HCT116 (cell line): ENCODE results near the gene ZMYM4. TPM values are rescaled to one million over a fixed set of nuclear protein-coding genes. Genes with fewer than 3 reads are reported as not detected.

Source experiments
- ATAC-seq: fragments of 200-7000 bp; cut with Tn5 transposase; 2 replicates; pipeline ENCODE4 v1.9.1; 2020; ENCODE audit warnings: mild to moderate bottlenecking, moderate library complexity
- BruUV-seq: library from RNA; stranded (reverse); fragments of 400-500 nt; replicated peaks from 2 replicates; lab custom pipeline; 2021; lab: Mats Ljungman, UMichigan
- CTCF ChIA-PET: fragments of 300-600 bp; sonication (Branson Sonifier 250); formaldehyde crosslinking; loops from one replicate; lab custom pipeline; 2021; ENCODE audit warnings: antibody characterized with exemption; lab: Charles Lee
- POLR2A ChIA-PET: fragments of 300-600, 350-600 bp; sonication (Branson Sonifier 250); formaldehyde crosslinking; loops from one replicate; lab custom pipeline; 2021; ENCODE audit warnings: antibody characterized with exemption; lab: Charles Lee
- RAD21 ChIA-PET, 2 experiments: fragments of 300-600 bp; sonication (Branson Sonifier 250); formaldehyde crosslinking; loops; one replicate each; lab custom pipeline; 2023; ENCODE audit warnings: low total read pairs in 2 of 2; ENCODE audit not compliant: uncharacterized antibody in 2 of 2, unreplicated experiment in 2 of 2, low non-redundant PET in 1 of 2; lab: Charles Lee
- DNase-seq: peaks from one replicate; pipeline ENCODE4 v3.0.0-alpha.2; 2010; ENCODE audit warnings: low read depth, low spot score
- H2AFZ ChIP-seq: fragments of 200-600 bp; shearing (Covaris generic), sonication (generic); 2 replicates; pipeline ENCODE4 v1.6.1; 2017; ENCODE audit warnings: low read depth, mixed run types, mixed read lengths, antibody characterized with exemption, low read length; ENCODE audit not compliant: poor library complexity, severe bottlenecking
- H3K27ac ChIP-seq: 2 replicates; pipeline ENCODE4 v1.5.1; 2012; ENCODE audit warnings: low read depth, low read length
- H3K27me3 ChIP-seq: fragments of 200-600 bp; sonication (generic); 2 replicates; pipeline ENCODE4 v1.6.1; 2016; ENCODE audit warnings: mixed run types, low read length, mixed read lengths; ENCODE audit not compliant: insufficient read depth
- H3K36me3 ChIP-seq, 2 experiments: fragments of 200-500 bp in 1 of 2; fragments of 200-600 bp in 1 of 2; sonication (Bioruptor generic) in 1 of 2; sonication (generic) in 1 of 2; 2 replicates each; pipeline versions ENCODE4 v1.5.1 to v1.6.1; 2014 to 2016; ENCODE audit warnings: low read length in 2 of 2, inconsistent platforms in 1 of 2, mixed read lengths in 1 of 2, mixed run types in 1 of 2; ENCODE audit not compliant: insufficient read depth in 2 of 2, control insufficient read depth in 1 of 2
- H3K4me1 ChIP-seq, 2 experiments: fragments of 200-600 bp in 1 of 2; sonication (generic) in 1 of 2; 2 replicates each; pipeline versions ENCODE4 v1.5.1 to v1.6.1; 2012 to 2017; ENCODE audit warnings: low read length in 2 of 2, inconsistent platforms in 1 of 2, mild to moderate bottlenecking in 1 of 2, mixed read lengths in 1 of 2, mixed run types in 1 of 2, moderate library complexity in 1 of 2; ENCODE audit not compliant: insufficient read depth in 2 of 2, control insufficient read depth in 1 of 2
- H3K4me2 ChIP-seq: fragments of 200-600 bp; sonication (generic); 2 replicates; pipeline ENCODE4 v1.6.1; 2017; ENCODE audit warnings: mixed run types, low read length, mixed read lengths
- H3K4me3 ChIP-seq, 2 experiments: fragments of 200-600 bp in 1 of 2; sonication (generic) in 1 of 2; replicated peaks in 1 of 2; 2 replicates each; pipeline ENCODE4 v1.5.1; 2011 to 2016; ENCODE audit warnings: low read length in 2 of 2, control low read depth in 1 of 2, low read depth in 1 of 2, mild to moderate bottlenecking in 1 of 2, mixed read lengths in 1 of 2, mixed run types in 1 of 2
- H3K79me2 ChIP-seq: fragments of 200-600 bp; sonication (generic); 2 replicates; pipeline ENCODE4 v1.6.1; 2017; ENCODE audit warnings: mild to moderate bottlenecking, mixed run types, low read length, moderate library complexity, mixed read lengths; ENCODE audit not compliant: insufficient read depth
- H3K9ac ChIP-seq: fragments of 200-600 bp; sonication (generic); 2 replicates; pipeline ENCODE4 v1.6.1; 2016; ENCODE audit warnings: low read length, mixed read lengths
- H3K9me2 ChIP-seq: fragments of 200-600 bp; sonication (generic), shearing (Covaris generic); 2 replicates; pipeline ENCODE4 v1.6.1; 2017; ENCODE audit warnings: mixed run types, mild to moderate bottlenecking, moderate library complexity; ENCODE audit not compliant: insufficient read depth
- H3K9me3 ChIP-seq, 2 experiments: fragments of 200-500 bp in 1 of 2; fragments of 200-600 bp in 1 of 2; sonication (Bioruptor generic) in 1 of 2; sonication (generic) in 1 of 2; 2 replicates each; pipeline ENCODE4 v1.6.1; 2014 to 2017; ENCODE audit warnings: low read length in 2 of 2, mixed read lengths in 2 of 2, inconsistent platforms in 1 of 2, low read depth in 1 of 2, mild to moderate bottlenecking in 1 of 2, mixed run types in 1 of 2, moderate library complexity in 1 of 2; ENCODE audit not compliant: control insufficient read depth in 1 of 2, insufficient read depth in 1 of 2
- H4K20me1 ChIP-seq: fragments of 200-600 bp; sonication (generic), shearing (Covaris generic); 2 replicates; pipeline ENCODE4 v1.6.1; 2017; ENCODE audit warnings: mixed run types, mild to moderate bottlenecking, moderate library complexity; ENCODE audit not compliant: insufficient read depth
- ATF3 ChIP-seq: IDR thresholded peaks from 2 replicates; pipeline ENCODE4 v1.6.1; 2012
- CTCF ChIP-seq, 3 experiments: fragments of 200-600 bp in 1 of 3; sonication (generic) in 1 of 3; IDR thresholded peaks in 2 of 3; conservative IDR thresholded peaks in 1 of 3; 2 replicates each; pipeline ENCODE4 v1.5.1; 2012 to 2017; ENCODE audit warnings: low read depth in 2 of 3, low read length in 2 of 3, antibody characterized with exemption in 1 of 3, borderline replicate concordance in 1 of 3, control low read depth in 1 of 3, mild to moderate bottlenecking in 1 of 3, mixed read lengths in 1 of 3, mixed run types in 1 of 3, moderate library complexity in 1 of 3; ENCODE audit not compliant: insufficient read depth in 1 of 3
- EZH2 ChIP-seq: fragments of 200-600 bp; sonication (generic); IDR thresholded peaks from 2 replicates; pipeline ENCODE4 v1.6.1; 2017; ENCODE audit warnings: antibody characterized with exemption, mixed run types
- EZH2phosphoT487 ChIP-seq: fragments of 200-600 bp; IDR thresholded peaks from 2 replicates; pipeline ENCODE4 v1.6.1; 2018; ENCODE audit warnings: antibody characterized with exemption, borderline replicate concordance
- FOSL1 ChIP-seq: IDR thresholded peaks from 2 replicates; pipeline ENCODE4 v1.6.1; 2012; ENCODE audit warnings: low read depth
- JUND ChIP-seq: IDR thresholded peaks from 2 replicates; pipeline ENCODE4 v1.6.1; 2012
- POLR2AphosphoS5 ChIP-seq: IDR thresholded peaks from 2 replicates; pipeline ENCODE4 v1.6.1; 2011; ENCODE audit warnings: mild to moderate bottlenecking, low read depth, low read length, moderate library complexity
- REST ChIP-seq: IDR thresholded peaks from 2 replicates; pipeline ENCODE4 v1.6.1; 2012; ENCODE audit warnings: low read depth
- SIN3A ChIP-seq: IDR thresholded peaks from 2 replicates; pipeline ENCODE4 v1.6.1; 2012; ENCODE audit warnings: low read depth
- SP1 ChIP-seq: IDR thresholded peaks from 2 replicates; pipeline ENCODE4 v1.6.1; 2012; ENCODE audit warnings: low read depth
- TCF7L2 ChIP-seq: IDR thresholded peaks from 2 replicates; pipeline ENCODE4 v1.7.0; 2011; ENCODE audit warnings: borderline replicate concordance, inconsistent platforms; ENCODE audit not compliant: insufficient read depth, insufficient read length; ENCODE audit errors: extremely low read depth
- ZBTB33 ChIP-seq: IDR thresholded peaks from 2 replicates; pipeline ENCODE4 v1.6.1; 2011; ENCODE audit warnings: mild to moderate bottlenecking, low read length, moderate library complexity; ENCODE audit not compliant: insufficient replicate concordance; ENCODE audit errors: extremely low read depth
- ZFX ChIP-seq: fragments of 450-650 bp; IDR thresholded peaks from 2 replicates; pipeline ENCODE4 v1.6.1; 2017
- intact Hi-C: fragments of 100-400 bp; cut with micrococcal nuclease; formaldehyde crosslinking; loops from 2 replicates; pipeline ENCODE4 v1.10.0; 2022
- total RNA-seq: library from RNA; stranded (reverse); gene quantifications from one replicate; pipeline ENCODE4 v1.2.1, GENCODE V29; 2021; ENCODE audit not compliant: unreplicated experiment

Gene ZMYM4
- total RNA-seq, 1 experiment from 2014 or later, result 58.0 TPM

GRCh38 chr1:35223084-35223630, 45.4 kb upstream of the ZMYM4 start:
- Histone ChIP-seq H3K4me1 (peaks cover 0 to 4% of the 10 kb centered on the region in 2 experiments; a peak in 1 of 4 replicates), H3K27me3 (no peaks in the 10 kb centered on the region), H3K4me2 (no peak overlapping the region), H3K9me2 (no peaks in the 10 kb centered on the region), H3K36me3 (no peaks in the 10 kb centered on the region), H3K9me3 (no peaks in the 10 kb centered on the region), H2AFZ (no peak overlapping the region), H3K4me3 (no peak overlapping the region), H3K9ac (no peak overlapping the region), H3K79me2 (no peaks in the 10 kb centered on the region), H3K27ac (no peak overlapping the region), H4K20me1 (no peaks in the 10 kb centered on the region)
- intact Hi-C loops, result no loop called here
- CTCF ChIA-PET, result interaction anchor here (1.1 to 1.5 kb wide), 2 partner anchors 11 to 21 kb away, joined by 3 to 6 read pairs; no protein-coding TSS in a partner anchor
- TF ChIP-seq SIN3A, result no peak
- TF ChIP-seq POLR2AphosphoS5, result no peak
- TF ChIP-seq CTCF (IDR thresholded peaks at IDR 0.05 in 2 of 3, conservative IDR thresholded peaks at IDR 0.05 in 1 of 3; ENCODE audit: borderline replicate concordance in 1 of 3, insufficient read depth in 1 of 3, low read depth in 2 of 3, low read length in 2 of 3), result no peak
- TF ChIP-seq EZH2phosphoT487, result no peak
- no peak for TF ChIP-seq JUND
- TF ChIP-seq ZFX, result no peak
- no peak for TF ChIP-seq FOSL1
- TF ChIP-seq TCF7L2, result no peak
- RAD21 ChIA-PET, result no interaction called here
- no TSS peak for BruUV-seq
- POLR2A ChIA-PET, result no interaction called here
- ATAC-seq (no peak), DNase-seq (no peak)

- intact Hi-C loops, result no loop called here
- Histone ChIP-seq H3K27ac (no peak overlapping the region), H2AFZ (no peak overlapping the region), H4K20me1 (no peaks in the 10 kb centered on the region), H3K9me3 (no peaks in the 10 kb centered on the region), H3K9ac (no peak overlapping the region), H3K4me1 (no peaks in the 10 kb centered on the region), H3K9me2 (no peaks in the 10 kb centered on the region), H3K4me3 (no peak overlapping the region), H3K4me2 (no peak overlapping the region), H3K27me3 (no peaks in the 10 kb centered on the region), H3K79me2 (no peaks in the 10 kb centered on the region), H3K36me3 (no peaks in the 10 kb centered on the region)
- ChIA-PET CTCF (no interaction called here), RAD21 (no interaction called here), POLR2A (no interaction called here)
- no TSS peak for BruUV-seq
- DNase-seq (no peak), ATAC-seq (no peak)
- TF ChIP-seq ZBTB33 (no peak), SP1 (no peak), REST (no peak), EZH2 (no peak), ATF3 (no peak)
Observed at GRCh38 chr1:35226546-35226945, 42.0 kb upstream of the ZMYM4 start.
